ACHN (cell line): ENCODE data around the gene EFNA4.

Experiments used
- DNase-seq: peaks from one replicate; pipeline ENCODE4 v3.0.0-alpha.2; 2015
- in situ Hi-C: cut with HindIII; loops from 2 replicates; pipeline ENCODE4 v1.10.0; 2017; ENCODE audit warnings: low sequenced_read_pairs, low pct_ligation_motif_present, low pct_unique_long_range_greater_than_20kb

Gene EFNA4

GRCh38 chr1:155068599-155068998 is 5.1 kb downstream of the EFNA4 start:
- no peak for DNase-seq
- in situ Hi-C loops: no loop called here

- in situ Hi-C loops: no loop called here
- DNase-seq: no peak
These were observed 6.1 kb downstream of the EFNA4 start for GRCh38 chr1:155069551-155070157.

GRCh38 chr1:155070158-155070621 is 6.7 kb downstream of the EFNA4 start:
- no peak for DNase-seq
- in situ Hi-C loops: no loop called here

GRCh38 chr1:155070721-155071569 is 7.4 kb downstream of the EFNA4 start:
- in situ Hi-C loops: no loop called here
- DNase-seq: peak; percentile 88

GRCh38 chr1:155071701-155072100 is 8.2 kb downstream of the EFNA4 start:
- no peak for DNase-seq
- in situ Hi-C loops: no loop called here

- no peak for DNase-seq
- in situ Hi-C loops: no loop called here
These were observed 9.2 kb downstream of the EFNA4 start for GRCh38 chr1:155072531-155073289.

- DNase-seq: no peak
- in situ Hi-C loops: no loop called here
These were observed 10.1 kb downstream of the EFNA4 start for GRCh38 chr1:155073377-155074242.

- in situ Hi-C loops: no loop called here
- no peak for DNase-seq
These were observed 12.0 kb downstream of the EFNA4 start for GRCh38 chr1:155075535-155075934.

- no peak for DNase-seq
- in situ Hi-C loops: no loop called here
These were observed 12.8 kb downstream of the EFNA4 start for GRCh38 chr1:155076371-155076770.

GRCh38 chr1:155077346-155077745 is 13.8 kb downstream of the EFNA4 start:
- in situ Hi-C loops: no loop called here
- no peak for DNase-seq

- DNase-seq: no peak
- in situ Hi-C loops: no loop called here
These were observed 14.4 kb downstream of the EFNA4 start for GRCh38 chr1:155077758-155078445.

- DNase-seq: peak; percentile 59
- in situ Hi-C loops: no loop called here
These were observed 15.1 kb downstream of the EFNA4 start, which contains the start of gene EFNA3 for GRCh38 chr1:155078469-155079209. EFNA3 (plus strand) TSS chr1:155078837; CDS start chr1:155078942, 105 bp downstream.

GRCh38 chr1:155079210-155079486 is 15.6 kb downstream of the EFNA4 start:
- DNase-seq: no peak
- in situ Hi-C loops: no loop called here

GRCh38 chr1:155079487-155080311 is 16.2 kb downstream of the EFNA4 start:
- DNase-seq: no peak
- in situ Hi-C loops: no loop called here

- no peak for DNase-seq
- in situ Hi-C loops: no loop called here
These were observed 17.0 kb downstream of the EFNA4 start for GRCh38 chr1:155080312-155081228.
